Calu3 (cell line): ENCODE results near the gene DARS2. TPM values are rescaled to one million over a fixed set of nuclear protein-coding genes. Genes with fewer than 3 reads are reported as not detected.
"Not testable (repeated sequence)": the region's sequence is repeated elsewhere in the genome, so short reads cannot be mapped to it uniquely, and the experiment has no call there.

Source experiments
- BruUV-seq: library from RNA; stranded (reverse); fragments of 400-500 nt; replicated peaks from 2 replicates; lab custom pipeline; 2021; lab: Mats Ljungman, UMichigan
- CTCF ChIA-PET: fragments of 300-600 bp; sonication (Branson Sonifier 250); formaldehyde crosslinking; loops from one replicate; lab custom pipeline; 2022; ENCODE audit warnings: antibody characterized with exemption; lab: Charles Lee
- DNase-seq: peaks from one replicate; pipeline ENCODE4 v3.0.0; 2022
- H3K27ac Mint-ChIP-seq: one replicate; pipeline ENCODE4 v1.8.0; 2022; ENCODE audit warnings: mixed read lengths; ENCODE audit not compliant: unreplicated experiment
- H3K27me3 Mint-ChIP-seq: one replicate; pipeline ENCODE4 v1.8.0; 2022; ENCODE audit warnings: mixed read lengths; ENCODE audit not compliant: unreplicated experiment
- H3K36me3 Mint-ChIP-seq: one replicate; pipeline ENCODE4 v1.8.0; 2022; ENCODE audit warnings: mild to moderate bottlenecking, moderate library complexity, mixed read lengths; ENCODE audit not compliant: insufficient read depth, unreplicated experiment
- H3K4me1 Mint-ChIP-seq: one replicate; pipeline ENCODE4 v1.8.0; 2022; ENCODE audit warnings: mild to moderate bottlenecking, low read depth, mixed read lengths; ENCODE audit not compliant: unreplicated experiment
- H3K4me3 Mint-ChIP-seq: one replicate; pipeline ENCODE4 v1.8.0; 2022; ENCODE audit warnings: mild to moderate bottlenecking, low read depth, moderate library complexity, mixed read lengths; ENCODE audit not compliant: unreplicated experiment
- H3K9me3 Mint-ChIP-seq: one replicate; pipeline ENCODE4 v1.8.0; 2022; ENCODE audit warnings: low read depth, mixed read lengths; ENCODE audit not compliant: unreplicated experiment
- CTCF ChIP-seq: fragments of 200-600 bp; IDR thresholded peaks from one replicate; pipeline ENCODE4 v1.8.0; 2022; ENCODE audit warnings: antibody characterized with exemption; ENCODE audit not compliant: unreplicated experiment
- intact Hi-C: fragments of 100-400 bp; cut with micrococcal nuclease; formaldehyde crosslinking; loops from one replicate; pipeline ENCODE4 v1.10.0; 2022; ENCODE audit not compliant: unreplicated experiment
- total RNA-seq: library from RNA; stranded (reverse); gene quantifications from 2 replicates; pipeline ENCODE4 v1.2.3, GENCODE V29; 2022

DARS2 gene
- total RNA-seq, 1 experiment from 2014 or later: 56.3 TPM

DNA sequence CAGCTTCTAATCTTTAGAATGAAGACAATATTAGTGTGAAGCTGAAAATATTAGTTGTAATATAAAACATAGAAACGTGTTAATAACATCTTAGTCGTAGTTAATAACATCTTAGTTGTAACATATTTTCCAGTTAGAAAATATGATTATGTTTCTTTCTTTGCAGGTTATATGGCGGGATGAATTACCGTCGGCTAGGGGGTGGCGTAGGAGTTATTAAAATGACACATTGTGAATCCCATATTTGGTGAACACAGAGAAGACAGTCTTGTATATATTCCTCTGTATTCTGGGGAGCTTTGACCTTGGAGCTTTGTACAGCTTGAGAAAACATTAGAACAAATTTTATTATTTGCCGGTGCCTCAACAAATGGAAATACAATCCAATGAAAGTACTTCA, 39.5 kb upstream of the DARS2 start:
- Mint-ChIP-seq H3K27me3 (no peaks in the 10 kb centered on the region), H3K4me3 (no peak overlapping the region), H3K36me3 (peaks cover 15% of the 10 kb centered on the region), H3K4me1 (no peaks in the 10 kb centered on the region), H3K9me3 (no peaks in the 10 kb centered on the region), H3K27ac (no peak overlapping the region)
- DNase-seq: no peak
- intact Hi-C loops: no loop called here
- no TSS peak for BruUV-seq
- CTCF ChIA-PET: no interaction called here
- TF ChIP-seq CTCF: no peak

GRCh38 chr1:173789841-173790240, 34.6 kb upstream of the DARS2 start:
- peaks cover 10% of the 10 kb centered on the region for H3K36me3 Mint-ChIP-seq
- no peak overlapping the region for H3K27ac Mint-ChIP-seq
- DNase-seq: no peak
- intact Hi-C loops: no loop called here
- H3K27me3 Mint-ChIP-seq: no peaks in the 10 kb centered on the region
- CTCF ChIA-PET: interaction anchor here (0.6 kb wide), 1 partner anchor 63 kb away, joined by 5 read pairs; no protein-coding TSS in a partner anchor
- H3K4me1 Mint-ChIP-seq: no peaks in the 10 kb centered on the region
- no peak for TF ChIP-seq CTCF
- H3K9me3 Mint-ChIP-seq: no peaks in the 10 kb centered on the region
- H3K4me3 Mint-ChIP-seq: no peak overlapping the region
- no TSS peak for BruUV-seq

DNA sequence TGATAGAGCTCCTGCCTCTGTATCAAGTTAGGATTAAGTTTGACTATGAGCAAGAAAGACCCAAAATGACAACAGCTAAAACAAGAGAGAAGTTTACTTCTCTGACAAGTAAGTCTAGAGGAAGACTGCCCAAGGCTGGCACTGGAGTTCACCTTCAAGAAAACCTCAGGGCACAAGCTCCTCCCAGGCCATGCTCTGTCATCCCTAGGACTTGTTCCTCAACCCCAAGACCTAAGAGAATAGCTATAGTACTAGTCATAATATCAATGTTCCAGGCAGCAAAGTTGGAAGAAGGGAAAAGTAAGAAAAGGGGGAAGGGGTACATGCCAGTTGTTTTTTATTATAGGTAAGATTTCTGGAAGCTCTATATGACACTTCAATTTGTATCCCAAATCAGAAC, 26.4 kb upstream of the DARS2 start:
- BruUV-seq: no TSS peak
- Mint-ChIP-seq H3K4me3 (no peak overlapping the region), H3K9me3 (no peaks in the 10 kb centered on the region), H3K36me3 (peaks cover 14% of the 10 kb centered on the region), H3K4me1 (no peaks in the 10 kb centered on the region), H3K27ac (no peak overlapping the region), H3K27me3 (no peaks in the 10 kb centered on the region)
- CTCF ChIA-PET: no interaction called here
- intact Hi-C loops: no loop called here
- no peak for TF ChIP-seq CTCF
- DNase-seq: no peak

GRCh38 chr1:173799995-173800394, 24.5 kb upstream of the DARS2 start:
- H3K27ac Mint-ChIP-seq, intact Hi-C loops, H3K27me3 Mint-ChIP-seq, H3K9me3 Mint-ChIP-seq, H3K4me1 Mint-ChIP-seq, DNase-seq, CTCF ChIA-PET, H3K4me3 Mint-ChIP-seq, H3K36me3 Mint-ChIP-seq: not testable (repeated sequence)
- TSS peak; percentile 35 for BruUV-seq

DNA sequence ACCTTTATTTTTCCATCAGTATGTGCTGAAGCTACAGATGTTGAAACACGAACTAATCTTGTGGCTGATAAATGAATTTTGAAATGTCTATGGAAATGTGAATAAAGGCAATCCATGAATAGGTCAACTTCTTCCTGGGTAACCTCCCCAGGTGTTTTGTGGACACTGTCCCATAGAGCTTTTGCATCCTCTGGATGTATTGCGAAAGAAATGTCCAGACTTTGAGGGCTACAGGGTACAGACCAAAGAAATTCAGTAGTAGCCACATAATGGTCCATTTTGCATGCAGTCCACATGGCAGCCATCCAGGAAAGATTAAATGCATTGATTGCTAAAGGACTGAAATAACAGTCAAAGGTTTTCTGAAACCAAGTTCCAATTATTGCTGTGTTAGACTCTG, 21.5 kb upstream of the DARS2 start:
- intact Hi-C loops: no loop called here
- BruUV-seq: no TSS peak
- Mint-ChIP-seq H3K36me3 (peaks cover 18% of the 10 kb centered on the region), H3K27ac (no peak overlapping the region), H3K9me3 (no peaks in the 10 kb centered on the region), H3K27me3 (no peaks in the 10 kb centered on the region), H3K4me3 (no peak overlapping the region), H3K4me1 (no peaks in the 10 kb centered on the region)
- CTCF ChIA-PET: no interaction called here
- DNase-seq: no peak
- no peak for TF ChIP-seq CTCF

DNA sequence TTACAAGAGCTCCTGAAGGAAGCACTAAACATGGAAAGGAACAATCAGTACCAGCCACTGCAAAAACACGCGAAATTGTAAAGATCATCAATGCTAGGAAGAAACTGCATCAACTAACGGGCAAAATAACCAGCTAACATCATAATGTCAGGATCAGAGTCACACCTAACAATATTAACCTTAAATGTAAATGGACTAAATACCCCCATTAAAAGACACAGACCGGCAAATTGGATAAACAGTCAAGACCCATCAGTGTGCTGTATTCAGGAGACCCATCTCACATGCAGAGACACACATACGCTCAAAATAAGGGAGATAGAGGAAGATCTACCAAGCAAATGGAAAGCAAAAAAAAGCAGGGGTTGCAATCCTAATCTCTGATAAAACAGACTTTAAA, 10.8 kb upstream of the DARS2 start:
- H3K27me3 Mint-ChIP-seq, H3K4me3 Mint-ChIP-seq, intact Hi-C loops, DNase-seq, H3K27ac Mint-ChIP-seq, CTCF ChIA-PET, H3K9me3 Mint-ChIP-seq, BruUV-seq: not testable (repeated sequence)
- H3K4me1 Mint-ChIP-seq: peaks cover 10% of the 10 kb centered on the region
- H3K36me3 Mint-ChIP-seq: peaks cover 13% of the 10 kb centered on the region
